GM12878 (cell line): ENCODE results near the gene NCAPD2. TPM values are rescaled to one million over a fixed set of nuclear protein-coding genes. Genes with fewer than 3 reads are reported as not detected.

Experiments
- ATAC-seq: fragments of 200-7000 bp; cut with Tn5 transposase; 3 replicates; pipeline ENCODE4 v1.9.1; 2020; ENCODE audit warnings: mild to moderate bottlenecking, moderate library complexity
- BruUV-seq: library from RNA; stranded (reverse); fragments of 400-500 nt; replicated peaks from 2 replicates; lab custom pipeline; 2021; lab: Mats Ljungman, UMichigan
- CTCF ChIA-PET: fragments of 300-600 bp; sonication (Branson Sonifier 250); formaldehyde crosslinking; extraction: SDS; loops from one replicate; lab custom pipeline; 2021; ENCODE audit warnings: inconsistent platforms; lab: Yijun Ruan, JAX
- POLR2A ChIA-PET: fragments of 350-600 bp; formaldehyde crosslinking; extraction: SDS; loops from one replicate; lab custom pipeline; 2021; ENCODE audit warnings: inconsistent platforms; lab: Charles Lee
- RAD21 ChIA-PET: fragments of 300-600 bp; sonication (Branson Sonifier 250); formaldehyde crosslinking; loops from one replicate; lab custom pipeline; 2023; ENCODE audit warnings: antibody characterized with exemption; ENCODE audit not compliant: unreplicated experiment; lab: Charles Lee
- SMC1A ChIA-PET: fragments of 300-600 bp; sonication (Branson Sonifier 250); formaldehyde crosslinking; loops from one replicate; lab custom pipeline; 2023; ENCODE audit not compliant: unreplicated experiment, uncharacterized antibody; lab: Charles Lee
- DNase-seq: peaks from one replicate; pipeline ENCODE4 v3.0.0-alpha.2; 2011; ENCODE audit warnings: low read depth, low spot score
- FAIRE-seq: peaks from 3 replicates; lab custom pipeline; 2011; peaks lifted over from hg19 to GRCh38; lab: Jason Lieb, UNC
- H2AFZ ChIP-seq: 2 replicates; pipeline ENCODE4 v1.6.0; 2011; ENCODE audit warnings: low read depth, low read length, control low read depth; ENCODE audit not compliant: control insufficient read depth
- H3K27ac ChIP-seq: 2 replicates; pipeline ENCODE4 v1.5.1; 2011; ENCODE audit warnings: control low read depth; ENCODE audit not compliant: control insufficient read depth, insufficient read depth
- H3K27me3 ChIP-seq, 2 experiments: replicated peaks in 1 of 2; 2 replicates each; pipeline versions ENCODE4 v1.6.0 to v1.6.1; 2011; ENCODE audit warnings: low read length in 1 of 2; ENCODE audit not compliant: control insufficient read depth in 2 of 2, insufficient read depth in 2 of 2
- H3K36me3 ChIP-seq, 2 experiments: 2 replicates each; pipeline ENCODE4 v1.5.1; 2011; ENCODE audit warnings: low read length in 1 of 2; ENCODE audit not compliant: control insufficient read depth in 2 of 2, insufficient read depth in 2 of 2
- H3K4me1 ChIP-seq: 2 replicates; pipeline ENCODE4 v1.6.1; 2011; ENCODE audit warnings: mild to moderate bottlenecking, low read length, moderate library complexity, mixed read lengths; ENCODE audit not compliant: control insufficient read depth, insufficient read depth
- H3K4me2 ChIP-seq: 2 replicates; pipeline ENCODE4 v1.6.0; 2011; ENCODE audit warnings: control low read depth; ENCODE audit not compliant: control insufficient read depth, insufficient read depth
- H3K4me3 ChIP-seq: fragments of 200-600 bp; sonication (generic); 2 replicates; pipeline ENCODE4 v1.5.1; 2016
- H3K79me2 ChIP-seq: 2 replicates; pipeline ENCODE4 v1.6.0; 2011; ENCODE audit warnings: low read length; ENCODE audit not compliant: control insufficient read depth, insufficient read depth
- H3K9ac ChIP-seq: 2 replicates; pipeline ENCODE4 v1.8.0; 2011; ENCODE audit warnings: low read length, control low read depth, mixed read lengths; ENCODE audit not compliant: control insufficient read depth, insufficient read depth
- H3K9me3 ChIP-seq: replicated peaks from 3 replicates; pipeline ENCODE4 v1.5.1; 2011; ENCODE audit warnings: mild to moderate bottlenecking, low read length; ENCODE audit not compliant: control insufficient read depth, insufficient read depth
- H4K20me1 ChIP-seq: 2 replicates; pipeline ENCODE4 v1.6.0; 2011; ENCODE audit not compliant: control insufficient read depth, insufficient read depth
- ATF7 ChIP-seq: fragments of 450-650 bp; IDR thresholded peaks from 2 replicates; pipeline ENCODE4 v1.6.1; 2016; ENCODE audit warnings: low read depth, mild to moderate bottlenecking
- HDAC6 ChIP-seq: fragments of 200-600 bp; sonication (generic); IDR thresholded peaks from one replicate; pipeline ENCODE4 v1.8.0; 2017; ENCODE audit warnings: antibody characterized with exemption; ENCODE audit not compliant: unreplicated experiment
- PAX8 ChIP-seq: fragments of 450-650 bp; IDR thresholded peaks from 2 replicates; pipeline ENCODE4 v1.6.1; 2017; ENCODE audit warnings: mild to moderate bottlenecking, moderate library complexity
- POLR2AphosphoS5 ChIP-seq: IDR thresholded peaks from 2 replicates; pipeline ENCODE4 v1.6.1; 2011; ENCODE audit warnings: mild to moderate bottlenecking, low read length, inconsistent platforms
- WGBS: methylation state at CpG from one replicate; pipeline ENCODE4 v1.1.6; 2016; ENCODE audit warnings: low lambda C conversion rate; ENCODE audit not compliant: insufficient replicate concordance, insufficient coverage; ENCODE audit errors: missing lambda C conversion rate; 5-methylcytosine and 5-hydroxymethylcytosine counted together
- in situ Hi-C: fragments of 300-500 bp; cut with MboI; formaldehyde crosslinking; loops from 9 replicates; pipeline ENCODE4 v1.14.3; 2018; ENCODE audit warnings: mixed read lengths
- intact Hi-C: fragments of 100-400 bp; cut with micrococcal nuclease; formaldehyde crosslinking; loops from one replicate; pipeline ENCODE4 v1.14.2; 2022; ENCODE audit not compliant: unreplicated experiment
- polyA plus RNA-seq, 11 experiments: library from polyadenylated mRNA; depleted of rRNA in 4 of 11; unstranded in 6 of 11; stranded (reverse) in 5 of 11; fragments of >200 nt; fragmentation: Nextera tagmentation in 4 of 11; fragmentation: Illumina TruSeq in 1 of 11; extraction: Ambion mirVana in 4 of 11; extraction: Trizol in 1 of 11; gene quantifications; 1 replicate in 1 of 11; 2 replicates in 10 of 11; pipeline versions ENCODE4 v1.2.1 to v1.2.3, GENCODE V29; 2011 to 2016; ENCODE audit warnings: inconsistent platforms in 2 of 11, missing spikeins in 2 of 11, low read depth in 1 of 11
- small RNA-seq: library from RNA; depleted of rRNA; stranded (forward); fragments of <200 nt; gene quantifications from one replicate; pipeline ENCODE3, GENCODE V24; 2014
- total RNA-seq, 4 experiments: library from RNA; depleted of rRNA in 3 of 4; stranded (reverse); fragments of >200 nt in 3 of 4; fragmentation: Illumina TruSeq in 1 of 4; extraction: Trizol in 1 of 4; gene quantifications; 2 replicates each; pipeline versions ENCODE4 v1.2.1 to v1.2.3, GENCODE V29; 2013 to 2021

The NCAPD2 gene
- total and polyA plus RNA-seq, 10 of the 15 experiments (the other 5 are each of a cell fraction or from before 2014, with no cell fraction given): 24.2 to 160 (median 110) TPM

DNA sequence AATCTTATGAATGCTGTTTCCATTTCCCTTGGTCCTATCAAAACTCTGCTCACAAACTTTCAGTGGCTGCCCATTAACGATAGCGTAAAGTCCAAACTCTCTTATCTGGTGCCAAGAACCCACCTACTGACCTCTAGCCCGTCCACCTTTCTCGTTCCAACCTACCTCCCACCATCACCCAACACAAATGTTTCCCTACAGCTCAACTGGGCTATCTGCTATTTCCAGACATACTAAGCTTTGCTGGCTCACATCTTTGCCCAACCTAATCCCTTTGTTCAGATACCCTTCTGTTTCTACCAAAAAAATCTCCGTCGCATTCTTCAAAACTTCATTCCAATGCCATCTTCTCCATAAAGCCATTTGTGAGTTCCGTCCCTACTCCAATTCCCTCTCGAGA is 81.7 kb downstream of the NCAPD2 start:
- TF ChIP-seq ATF7 (no peak), HDAC6 (no peak), POLR2AphosphoS5 (peak; percentile 62; the same call in 1 of the 2 replicates), PAX8 (no peak)
- peaks cover 26 to 59% of the 10 kb centered on the region in 2 experiments for H3K36me3 ChIP-seq
- ATAC-seq: no peak
- H3K4me2 ChIP-seq: no peak overlapping the region
- no peak overlapping the region for H3K9ac ChIP-seq
- no peak for DNase-seq
- BruUV-seq: no TSS peak
- no peak for FAIRE-seq
- no peaks in the 10 kb centered on the region for H3K27me3 ChIP-seq
- intact Hi-C loops: no loop called here
- RAD21 ChIA-PET: no interaction called here
- CTCF ChIA-PET: interaction anchor here (0.6 to 1.8 kb wide), 3 partner anchors 10 to 221 kb away, joined by 3 to 4 read pairs (median 4); no protein-coding TSS in a partner anchor
- H4K20me1 ChIP-seq: no peaks in the 10 kb centered on the region
- SMC1A ChIA-PET: interaction anchor here (0.6 to 1.3 kb wide), 2 partner anchors 38 to 267 kb away, joined by 3 read pairs; no protein-coding TSS in a partner anchor
- H3K4me1 ChIP-seq: no peaks in the 10 kb centered on the region
- no peak overlapping the region for H3K4me3 ChIP-seq
- POLR2A ChIA-PET: interaction anchor here (0.7 kb wide), 1 partner anchor 498 kb away, joined by 4 read pairs; no protein-coding TSS in a partner anchor
- in situ Hi-C loops: no loop called here
- no peaks in the 10 kb centered on the region for H3K9me3 ChIP-seq
- no peak overlapping the region for H2AFZ ChIP-seq
- no peak overlapping the region for H3K27ac ChIP-seq
- H3K79me2 ChIP-seq: no peaks in the 10 kb centered on the region
- WGBS: 98% methylated on average over 8 of the region's 8 CpGs

Small RNA genes lying within 50 kb of the gene (small RNA-seq; reads per million reads assigned to genes)
- 38.3 reads per million, percentile 98 among the genes with 10 or more reads in this experiment for gene SCARNA11

Other genes starting within 250 kb of the NCAPD2 start
Only the 7 nearest of the 18 such genes appear.
- 164 and 184 TPM in 2 replicates for gene CD27, start 49.1 kb upstream of the NCAPD2 start, total RNA-seq (2014; rRNA removed)
- 66.8 and 66.9 TPM in 2 replicates for gene CD27, start 49.1 kb upstream of the NCAPD2 start, total RNA-seq (2014; rRNA removed; fragmentation: Illumina TruSeq; extraction: Trizol)
- gene CD27, start 49.1 kb upstream of the NCAPD2 start, total RNA-seq (2021): 116 and 117 TPM in 2 replicates
- 14.7 and 32.0 TPM in 2 replicates for gene CD27, start 49.1 kb upstream of the NCAPD2 start, polyA plus RNA-seq (2011; rRNA removed)
- 24.2 and 96.1 TPM in 2 replicates for gene CD27, start 49.1 kb upstream of the NCAPD2 start, polyA plus RNA-seq (2014; fragmentation: Illumina TruSeq; extraction: Trizol)
- 10 to 100 TPM in 1 of 2 experiments, 1 to 10 TPM in 1; 4.9 to 15.0 TPM for gene CD27, start 49.1 kb upstream of the NCAPD2 start, polyA plus RNA-seq (2014; fragmentation: Nextera tagmentation; extraction: Ambion mirVana)
- 140 and 158 TPM in 2 replicates for gene CD27, start 49.1 kb upstream of the NCAPD2 start, polyA plus RNA-seq (2014; rRNA removed)
- gene CD27, start 49.1 kb upstream of the NCAPD2 start, polyA plus RNA-seq (2016; fragmentation: Nextera tagmentation; extraction: Ambion mirVana): 100 to 1,000 TPM; 127 to 135 TPM
- 39.1 and 40.4 TPM in 2 replicates for gene TAPBPL, start 42.1 kb upstream of the NCAPD2 start, total RNA-seq (2014; rRNA removed)
- 24.7 and 25.0 TPM in 2 replicates for gene TAPBPL, start 42.1 kb upstream of the NCAPD2 start, total RNA-seq (2014; rRNA removed; fragmentation: Illumina TruSeq; extraction: Trizol)
- gene TAPBPL, start 42.1 kb upstream of the NCAPD2 start, total RNA-seq (2021): 26.4 and 29.0 TPM in 2 replicates
- gene TAPBPL, start 42.1 kb upstream of the NCAPD2 start, polyA plus RNA-seq (2011; rRNA removed): 28.5 and 45.0 TPM in 2 replicates
- gene TAPBPL, start 42.1 kb upstream of the NCAPD2 start, polyA plus RNA-seq (2014; fragmentation: Illumina TruSeq; extraction: Trizol): 13.0 and 26.4 TPM in 2 replicates
- gene TAPBPL, start 42.1 kb upstream of the NCAPD2 start, polyA plus RNA-seq (2014; fragmentation: Nextera tagmentation; extraction: Ambion mirVana): 10 to 100 TPM; 12.4 to 20.9 TPM
- gene TAPBPL, start 42.1 kb upstream of the NCAPD2 start, polyA plus RNA-seq (2014; rRNA removed): 40.4 and 43.1 TPM in 2 replicates
- gene TAPBPL, start 42.1 kb upstream of the NCAPD2 start, polyA plus RNA-seq (2016; fragmentation: Nextera tagmentation; extraction: Ambion mirVana): 10 to 100 TPM; 33.3 to 39.9 TPM
- 28.9 and 31.5 TPM in 2 replicates for gene VAMP1, start 23.4 kb upstream of the NCAPD2 start, total RNA-seq (2014; rRNA removed)
- 14.8 and 16.6 TPM in 2 replicates for gene VAMP1, start 23.4 kb upstream of the NCAPD2 start, total RNA-seq (2014; rRNA removed; fragmentation: Illumina TruSeq; extraction: Trizol)
- gene VAMP1, start 23.4 kb upstream of the NCAPD2 start, total RNA-seq (2021): 26.0 and 26.2 TPM in 2 replicates
- gene VAMP1, start 23.4 kb upstream of the NCAPD2 start, polyA plus RNA-seq (2011; rRNA removed): 37.1 and 41.3 TPM in 2 replicates
- 32.3 and 36.1 TPM in 2 replicates for gene VAMP1, start 23.4 kb upstream of the NCAPD2 start, polyA plus RNA-seq (2014; fragmentation: Illumina TruSeq; extraction: Trizol)
- gene VAMP1, start 23.4 kb upstream of the NCAPD2 start, polyA plus RNA-seq (2014; fragmentation: Nextera tagmentation; extraction: Ambion mirVana): 1 to 10 TPM; 4.8 to 8.8 TPM
- 121 and 123 TPM in 2 replicates for gene VAMP1, start 23.4 kb upstream of the NCAPD2 start, polyA plus RNA-seq (2014; rRNA removed)
- 10 to 100 TPM; 25.9 to 28.9 TPM for gene VAMP1, start 23.4 kb upstream of the NCAPD2 start, polyA plus RNA-seq (2016; fragmentation: Nextera tagmentation; extraction: Ambion mirVana)
- 137 and 175 TPM in 2 replicates for gene MRPL51, start 840 bp upstream of the NCAPD2 start, total RNA-seq (2014; rRNA removed)
- 254 and 259 TPM in 2 replicates for gene MRPL51, start 840 bp upstream of the NCAPD2 start, total RNA-seq (2014; rRNA removed; fragmentation: Illumina TruSeq; extraction: Trizol)
- 275 and 276 TPM in 2 replicates for gene MRPL51, start 840 bp upstream of the NCAPD2 start, total RNA-seq (2021)
- gene MRPL51, start 840 bp upstream of the NCAPD2 start, polyA plus RNA-seq (2011; rRNA removed): 159 and 252 TPM in 2 replicates
- 241 and 255 TPM in 2 replicates for gene MRPL51, start 840 bp upstream of the NCAPD2 start, polyA plus RNA-seq (2014; fragmentation: Illumina TruSeq; extraction: Trizol)
- gene MRPL51, start 840 bp upstream of the NCAPD2 start, polyA plus RNA-seq (2014; fragmentation: Nextera tagmentation; extraction: Ambion mirVana): 1,000 to 10,000 TPM in 1 of 2 experiments, 100 to 1,000 TPM in 1; 908 to 1,202 TPM
- gene MRPL51, start 840 bp upstream of the NCAPD2 start, polyA plus RNA-seq (2014; rRNA removed): 167 and 183 TPM in 2 replicates
- gene MRPL51, start 840 bp upstream of the NCAPD2 start, polyA plus RNA-seq (2016; fragmentation: Nextera tagmentation; extraction: Ambion mirVana): 100 to 1,000 TPM; 583 to 588 TPM
- gene GAPDH, start 40.4 kb downstream of the NCAPD2 start, total RNA-seq (2014; rRNA removed): 8,450 and 8,907 TPM in 2 replicates
- gene GAPDH, start 40.4 kb downstream of the NCAPD2 start, total RNA-seq (2014; rRNA removed; fragmentation: Illumina TruSeq; extraction: Trizol): 5,296 and 5,818 TPM in 2 replicates
- 5,606 and 5,698 TPM in 2 replicates for gene GAPDH, start 40.4 kb downstream of the NCAPD2 start, total RNA-seq (2021)
- 7,976 and 14,240 TPM in 2 replicates for gene GAPDH, start 40.4 kb downstream of the NCAPD2 start, polyA plus RNA-seq (2011; rRNA removed)
- 5,112 and 9,478 TPM in 2 replicates for gene GAPDH, start 40.4 kb downstream of the NCAPD2 start, polyA plus RNA-seq (2014; fragmentation: Illumina TruSeq; extraction: Trizol)
- over 10,000 TPM in 1 of 2 experiments, 1,000 to 10,000 TPM in 1; 9,323 to 11,518 TPM for gene GAPDH, start 40.4 kb downstream of the NCAPD2 start, polyA plus RNA-seq (2014; fragmentation: Nextera tagmentation; extraction: Ambion mirVana)
- gene GAPDH, start 40.4 kb downstream of the NCAPD2 start, polyA plus RNA-seq (2014; rRNA removed): 9,590 and 10,389 TPM in 2 replicates
- gene GAPDH, start 40.4 kb downstream of the NCAPD2 start, polyA plus RNA-seq (2016; fragmentation: Nextera tagmentation; extraction: Ambion mirVana): 1,000 to 10,000 TPM; 9,069 to 9,909 TPM
- 6.3 and 7.1 TPM in 2 replicates for gene IFFO1, start 61.9 kb downstream of the NCAPD2 start, total RNA-seq (2014; rRNA removed)
- gene IFFO1, start 61.9 kb downstream of the NCAPD2 start, total RNA-seq (2014; rRNA removed; fragmentation: Illumina TruSeq; extraction: Trizol): 4.7 and 5.1 TPM in 2 replicates
- 14.4 and 16.6 TPM in 2 replicates for gene IFFO1, start 61.9 kb downstream of the NCAPD2 start, total RNA-seq (2021)
- gene IFFO1, start 61.9 kb downstream of the NCAPD2 start, polyA plus RNA-seq (2011; rRNA removed): 5.0 and 7.1 TPM in 2 replicates
- gene IFFO1, start 61.9 kb downstream of the NCAPD2 start, polyA plus RNA-seq (2014; fragmentation: Illumina TruSeq; extraction: Trizol): 2.2 and 5.4 TPM in 2 replicates
- gene IFFO1, start 61.9 kb downstream of the NCAPD2 start, polyA plus RNA-seq (2014; fragmentation: Nextera tagmentation; extraction: Ambion mirVana): under 1 TPM; 0.50 to 0.93 TPM
- gene IFFO1, start 61.9 kb downstream of the NCAPD2 start, polyA plus RNA-seq (2014; rRNA removed): 20.9 and 21.8 TPM in 2 replicates
- gene IFFO1, start 61.9 kb downstream of the NCAPD2 start, polyA plus RNA-seq (2016; fragmentation: Nextera tagmentation; extraction: Ambion mirVana): 1 to 10 TPM; 2.7 to 8.8 TPM
- 93.6 and 97.4 TPM in 2 replicates for gene NOP2, start 74.2 kb downstream of the NCAPD2 start, total RNA-seq (2014; rRNA removed)
- gene NOP2, start 74.2 kb downstream of the NCAPD2 start, total RNA-seq (2014; rRNA removed; fragmentation: Illumina TruSeq; extraction: Trizol): 61.3 and 62.3 TPM in 2 replicates
- gene NOP2, start 74.2 kb downstream of the NCAPD2 start, total RNA-seq (2021): 99.1 and 102 TPM in 2 replicates
- gene NOP2, start 74.2 kb downstream of the NCAPD2 start, polyA plus RNA-seq (2011; rRNA removed): 74.7 and 91.2 TPM in 2 replicates
- gene NOP2, start 74.2 kb downstream of the NCAPD2 start, polyA plus RNA-seq (2014; fragmentation: Illumina TruSeq; extraction: Trizol): 116 and 121 TPM in 2 replicates
- gene NOP2, start 74.2 kb downstream of the NCAPD2 start, polyA plus RNA-seq (2014; fragmentation: Nextera tagmentation; extraction: Ambion mirVana): 10 to 100 TPM; 26.5 to 27.3 TPM
- 96.9 and 98.8 TPM in 2 replicates for gene NOP2, start 74.2 kb downstream of the NCAPD2 start, polyA plus RNA-seq (2014; rRNA removed)
- gene NOP2, start 74.2 kb downstream of the NCAPD2 start, polyA plus RNA-seq (2016; fragmentation: Nextera tagmentation; extraction: Ambion mirVana): 100 to 1,000 TPM; 112 to 114 TPM